ENCODE data around the gene COL5A1. TPM values are rescaled to one million over a fixed set of nuclear protein-coding genes. Genes with fewer than 3 reads are reported as not detected.
A peak's percentile ranks its signal among the peaks of the same experiment; 100 is the strongest.

COL5A1 gene
- total and polyA plus RNA-seq, 11 donors = 7.6 to 91.3 (median 13.4) TPM

DNA sequence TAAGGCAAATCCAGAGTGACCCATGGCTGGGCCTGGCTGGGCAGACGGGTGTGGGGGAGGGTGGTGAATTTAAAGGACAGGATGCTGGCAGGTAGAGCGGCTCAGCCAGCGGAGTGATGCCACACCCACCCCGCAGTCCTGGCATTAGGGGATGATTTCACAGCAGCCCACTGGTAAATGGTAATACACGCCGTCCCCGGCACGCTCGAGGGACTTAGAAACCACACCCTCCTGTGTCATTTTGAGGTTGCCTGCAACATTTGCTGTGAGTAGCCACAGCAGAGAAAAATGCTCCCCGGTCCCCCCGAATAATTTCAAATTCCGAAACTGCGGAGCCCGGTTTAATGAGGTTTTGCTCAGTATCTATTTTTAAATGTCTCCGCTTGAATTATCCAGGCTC is 167.7 kb downstream of the COL5A1 start:
- WGBS, 4 donors = 90 to 94% (median 91%) methylated on average over 15 of the region's 15 CpGs

DNA sequence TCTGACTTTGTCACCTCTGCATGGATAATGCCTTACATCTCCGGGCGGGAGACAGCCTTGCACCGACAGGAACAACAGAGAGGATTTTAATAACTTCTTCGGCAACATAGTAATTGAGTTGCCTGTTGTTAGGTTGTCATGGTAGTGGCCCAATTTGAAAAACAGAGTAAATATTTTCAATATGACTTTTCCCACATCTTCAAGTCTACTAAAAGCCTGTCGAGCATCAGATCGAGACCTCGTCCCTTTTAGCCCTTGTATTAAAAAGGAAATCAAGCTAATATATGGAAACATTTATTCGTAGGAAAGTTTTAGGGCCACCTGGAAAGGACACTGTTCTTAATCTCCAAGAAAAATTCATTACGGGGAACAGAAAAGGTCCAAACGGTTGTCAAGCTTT is 168.2 kb downstream of the COL5A1 start:
- DNase-seq (no peak), ATAC-seq (no peak)
- 89 to 91% (median 91%) methylated on average over 10 of the region's 10 CpGs for WGBS, 4 donors
- no peaks in the 10 kb centered on the region for H3K9me3 ChIP-seq
- intact Hi-C loops (cut with DNase I) = no loop called here
- H3K27me3 ChIP-seq = no peaks in the 10 kb centered on the region
- peaks cover 0 to 49% (median 7%) of the 10 kb centered on the region in 9 donors for H3K36me3 ChIP-seq
- TF ChIP-seq, protein P1, sequence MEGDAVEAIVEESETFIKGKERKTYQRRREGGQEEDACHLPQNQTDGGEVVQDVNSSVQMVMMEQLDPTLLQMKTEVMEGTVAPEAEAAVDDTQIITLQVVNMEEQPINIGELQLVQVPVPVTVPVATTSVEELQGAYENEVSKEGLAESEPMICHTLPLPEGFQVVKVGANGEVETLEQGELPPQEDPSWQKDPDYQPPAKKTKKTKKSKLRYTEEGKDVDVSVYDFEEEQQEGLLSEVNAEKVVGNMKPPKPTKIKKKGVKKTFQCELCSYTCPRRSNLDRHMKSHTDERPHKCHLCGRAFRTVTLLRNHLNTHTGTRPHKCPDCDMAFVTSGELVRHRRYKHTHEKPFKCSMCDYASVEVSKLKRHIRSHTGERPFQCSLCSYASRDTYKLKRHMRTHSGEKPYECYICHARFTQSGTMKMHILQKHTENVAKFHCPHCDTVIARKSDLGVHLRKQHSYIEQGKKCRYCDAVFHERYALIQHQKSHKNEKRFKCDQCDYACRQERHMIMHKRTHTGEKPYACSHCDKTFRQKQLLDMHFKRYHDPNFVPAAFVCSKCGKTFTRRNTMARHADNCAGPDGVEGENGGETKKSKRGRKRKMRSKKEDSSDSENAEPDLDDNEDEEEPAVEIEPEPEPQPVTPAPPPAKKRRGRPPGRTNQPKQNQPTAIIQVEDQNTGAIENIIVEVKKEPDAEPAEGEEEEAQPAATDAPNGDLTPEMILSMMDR (IDR thresholded peaks at IDR 0.05) = no peak
- no peak for TF ChIP-seq POLR2A (IDR thresholded peaks at IDR 0.05)
- no peak overlapping the region for H3K27ac ChIP-seq
- H3K4me3 ChIP-seq = no peak overlapping the region
- H3K4me1 ChIP-seq = peaks cover 0 to 28% (median 20%) of the 10 kb centered on the region in 12 donors

More for the DNA sequence above, 167.7 kb downstream of the COL5A1 start:
- ATAC-seq = no peak
- TF ChIP-seq POLR2A (IDR thresholded peaks at IDR 0.05) = no peak
- TF ChIP-seq, protein P1 (IDR thresholded peaks at IDR 0.05) = no peak
- intact Hi-C loops (cut with DNase I) = no loop called here
- Histone ChIP-seq H3K27ac (no peak overlapping the region), H3K36me3 (peaks cover 0 to 50% (median 8%) of the 10 kb centered on the region in 9 donors), H3K27me3 (no peaks in the 10 kb centered on the region), H3K4me3 (no peak overlapping the region), H3K9me3 (no peaks in the 10 kb centered on the region), H3K4me1 (peaks cover 0 to 28% (median 20%) of the 10 kb centered on the region in 12 donors)
- DNase-seq = no peak

DNA sequence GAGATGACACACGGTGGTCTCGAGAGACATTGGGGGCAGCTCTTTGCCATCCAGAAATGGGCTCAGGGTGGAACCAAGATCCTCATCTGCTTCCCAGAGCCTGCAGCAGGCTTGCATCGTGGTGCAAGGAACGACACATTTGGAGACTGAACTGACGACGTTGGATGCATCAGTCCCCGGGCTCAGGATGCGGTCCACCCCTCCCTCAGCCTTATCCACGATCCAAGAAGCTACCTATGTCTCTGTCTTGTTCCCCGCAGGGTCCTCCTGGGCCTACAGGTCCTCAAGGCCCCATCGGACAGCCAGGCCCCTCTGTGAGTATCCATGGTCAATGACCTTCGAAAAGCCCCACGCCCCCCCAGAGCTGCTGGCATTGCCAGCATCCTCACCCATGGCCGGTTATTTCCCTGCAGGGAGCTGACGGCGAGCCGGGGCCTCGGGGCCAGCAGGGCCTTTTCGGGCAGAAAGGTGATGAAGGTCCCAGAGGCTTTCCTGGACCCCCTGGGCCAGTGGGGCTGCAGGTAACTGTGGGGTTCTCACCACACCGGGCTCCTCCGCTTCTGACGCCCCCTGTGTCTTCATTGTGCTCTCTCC is 169.6 kb downstream of the COL5A1 start:
- H3K9me3 ChIP-seq = no peaks in the 10 kb centered on the region
- H3K4me1 ChIP-seq = peaks cover 0 to 28% (median 20%) of the 10 kb centered on the region in 12 donors
- TF ChIP-seq, protein P1 (IDR thresholded peaks at IDR 0.05) = no peak
- TF ChIP-seq POLR2A (IDR thresholded peaks at IDR 0.05) = no peak
- no peak overlapping the region for H3K27ac ChIP-seq
- H3K27me3 ChIP-seq = no peaks in the 10 kb centered on the region
- no peak for ATAC-seq
- intact Hi-C loops (cut with DNase I) = no loop called here
- peaks cover 0 to 56% (median 8%) of the 10 kb centered on the region in 9 donors for H3K36me3 ChIP-seq
- H3K4me3 ChIP-seq = no peak overlapping the region
- 90 to 93% (median 91%) methylated on average over 20 to 22 of the region's 22 CpGs for WGBS, 4 donors
- DNase-seq = no peak

DNA sequence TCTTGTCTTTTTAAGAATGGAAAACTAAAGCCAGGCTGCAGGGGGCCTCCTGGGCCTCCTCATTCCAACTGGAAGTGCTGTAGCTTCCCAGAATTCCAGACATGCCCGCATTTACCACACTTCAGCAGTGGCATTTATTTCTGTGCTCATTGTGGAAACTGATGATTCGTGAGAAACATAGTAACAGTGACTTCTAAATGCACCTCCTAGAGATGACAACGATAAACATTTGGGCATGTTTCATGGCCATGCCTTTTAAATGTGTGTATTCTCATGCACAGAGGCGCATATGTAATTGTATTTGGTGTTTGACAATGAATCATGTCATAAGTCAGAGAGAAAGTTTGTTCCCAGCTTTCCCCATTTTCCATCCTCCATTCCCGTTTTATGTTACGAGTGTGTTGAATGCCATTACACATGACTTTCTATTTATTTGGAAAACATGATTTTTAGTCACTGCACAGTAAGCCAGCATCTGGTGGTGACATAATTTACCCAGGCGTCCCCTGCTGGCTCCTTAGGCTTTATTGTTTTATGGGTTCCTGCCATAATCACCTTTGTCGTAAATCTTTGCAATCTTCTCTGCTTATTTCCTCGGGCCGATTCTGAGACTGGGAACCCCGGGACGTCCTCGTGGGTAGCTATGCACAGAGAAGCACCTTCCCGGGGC is 170.2 kb downstream of the COL5A1 start:
- DNase-seq (no peak), ATAC-seq (no peak)
- intact Hi-C loops (cut with DNase I) = no loop called here
- Histone ChIP-seq H3K9me3 (no peaks in the 10 kb centered on the region), H3K4me3 (no peak overlapping the region), H3K4me1 (peaks cover 0 to 26% (median 19%) of the 10 kb centered on the region in 12 donors), H3K27me3 (no peaks in the 10 kb centered on the region), H3K27ac (no peak overlapping the region), H3K36me3 (peaks cover 0 to 62% (median 11%) of the 10 kb centered on the region in 9 donors)
- 67 to 84% (median 78%) methylated on average over 14 of the region's 14 CpGs for WGBS, 4 donors
- TF ChIP-seq, protein P1 (IDR thresholded peaks at IDR 0.05) = peak in 1 of 12 donors; percentile 4
- no peak for TF ChIP-seq POLR2A (IDR thresholded peaks at IDR 0.05)

All from heart left ventricle (tissue), 16 donors.